NB4 (cell line): Measurements from ENCODE around the gene ANKRD33B.

Source experiments
- MYC ChIP-seq: IDR thresholded peaks from 2 replicates; pipeline ENCODE4 v1.6.1; 2011; ENCODE audit warnings: low read depth, low read length
- POLR2A ChIP-seq: IDR thresholded peaks from 2 replicates; pipeline ENCODE4 v1.6.1; 2011; ENCODE audit warnings: mild to moderate bottlenecking; ENCODE audit not compliant: insufficient read length; ENCODE audit errors: extremely low read depth
- TF ChIP-seq, protein P1 (sequence below): IDR thresholded peaks from one replicate; pipeline ENCODE4 v1.5.1; 2012; ENCODE audit warnings: low read depth, low read length
- TF ChIP-seq, protein P2 (sequence below): IDR thresholded peaks from 2 replicates; pipeline ENCODE4 v1.6.1; 2011; ENCODE audit warnings: low read depth, low read length

DNA sequence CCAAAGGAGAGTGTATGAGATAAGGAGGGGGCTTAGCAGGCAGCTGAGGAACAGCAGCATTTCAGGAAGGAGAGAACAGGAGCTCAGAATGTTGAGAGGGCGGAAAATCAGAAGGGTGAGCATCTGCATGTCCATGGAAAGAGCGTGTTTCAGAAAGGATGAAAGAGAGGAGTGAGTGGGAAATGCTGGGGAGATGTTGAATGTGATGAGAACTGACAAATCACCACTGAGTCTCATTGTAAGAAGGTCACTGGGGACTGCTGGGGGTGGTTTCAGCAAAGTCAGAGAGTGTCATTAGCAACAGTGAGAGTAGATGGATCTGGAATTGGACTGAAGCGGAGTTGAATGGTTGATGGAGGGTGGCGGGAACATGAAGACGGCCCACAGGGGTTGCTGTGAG is 65.8 kb downstream of the ANKRD33B start:
- TF ChIP-seq, protein P1, sequence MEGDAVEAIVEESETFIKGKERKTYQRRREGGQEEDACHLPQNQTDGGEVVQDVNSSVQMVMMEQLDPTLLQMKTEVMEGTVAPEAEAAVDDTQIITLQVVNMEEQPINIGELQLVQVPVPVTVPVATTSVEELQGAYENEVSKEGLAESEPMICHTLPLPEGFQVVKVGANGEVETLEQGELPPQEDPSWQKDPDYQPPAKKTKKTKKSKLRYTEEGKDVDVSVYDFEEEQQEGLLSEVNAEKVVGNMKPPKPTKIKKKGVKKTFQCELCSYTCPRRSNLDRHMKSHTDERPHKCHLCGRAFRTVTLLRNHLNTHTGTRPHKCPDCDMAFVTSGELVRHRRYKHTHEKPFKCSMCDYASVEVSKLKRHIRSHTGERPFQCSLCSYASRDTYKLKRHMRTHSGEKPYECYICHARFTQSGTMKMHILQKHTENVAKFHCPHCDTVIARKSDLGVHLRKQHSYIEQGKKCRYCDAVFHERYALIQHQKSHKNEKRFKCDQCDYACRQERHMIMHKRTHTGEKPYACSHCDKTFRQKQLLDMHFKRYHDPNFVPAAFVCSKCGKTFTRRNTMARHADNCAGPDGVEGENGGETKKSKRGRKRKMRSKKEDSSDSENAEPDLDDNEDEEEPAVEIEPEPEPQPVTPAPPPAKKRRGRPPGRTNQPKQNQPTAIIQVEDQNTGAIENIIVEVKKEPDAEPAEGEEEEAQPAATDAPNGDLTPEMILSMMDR: no peak
- TF ChIP-seq, protein P2, sequence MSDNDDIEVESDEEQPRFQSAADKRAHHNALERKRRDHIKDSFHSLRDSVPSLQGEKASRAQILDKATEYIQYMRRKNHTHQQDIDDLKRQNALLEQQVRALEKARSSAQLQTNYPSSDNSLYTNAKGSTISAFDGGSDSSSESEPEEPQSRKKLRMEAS: no peak
- TF ChIP-seq POLR2A (no peak), MYC (no peak)
